Measurements from ENCODE around the gene ST8SIA6. TPM values are rescaled to one million over a fixed set of nuclear protein-coding genes. Genes with fewer than 3 reads are reported as not detected.
"Not testable (repeated sequence)": the region's sequence is repeated elsewhere in the genome, so short reads cannot be mapped to it uniquely, and the experiment has no call there.

ST8SIA6 gene
- total RNA-seq, 1 donor from 2014 or later = 0.76 TPM

DNA sequence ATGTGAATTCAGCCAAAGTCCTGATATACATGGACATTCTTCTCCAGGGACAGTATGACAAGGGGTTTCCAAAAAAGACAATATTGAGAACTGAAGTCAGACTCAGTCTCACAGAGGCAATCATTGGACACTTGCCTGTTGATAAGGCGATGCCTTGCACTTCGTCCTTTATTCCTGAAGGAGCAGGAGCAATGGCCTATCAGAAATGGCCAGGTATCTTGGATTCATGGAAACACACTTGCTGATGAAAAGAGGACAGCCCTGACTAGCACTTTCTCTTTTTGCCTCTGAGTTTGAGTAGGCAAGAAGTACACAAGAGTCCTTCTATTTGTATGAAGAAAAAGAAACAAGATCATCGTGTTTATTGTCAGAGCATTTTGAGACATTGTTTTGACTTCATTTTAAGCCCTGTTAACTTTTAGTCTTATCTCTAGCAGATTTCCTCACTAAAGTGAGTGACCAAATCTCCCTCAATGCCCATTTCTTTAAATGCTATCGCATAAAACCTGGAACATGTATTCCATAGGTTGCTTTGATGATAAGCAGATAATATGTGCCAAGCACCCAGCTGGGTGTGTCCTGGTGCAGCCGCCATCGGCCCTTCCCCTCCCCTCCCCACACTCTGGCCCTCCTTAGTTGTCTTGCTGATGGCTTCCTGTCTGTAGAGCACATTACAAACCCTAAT lies 26.6 kb downstream of the ST8SIA6 start:
- no peak for DNase-seq (ENCODE audit: extremely low read depth, low read depth, low spot score)

- DNase-seq (ENCODE audit: extremely low read depth, low read depth, low spot score) = no peak
Observed at GRCh38 chr10:17427201-17427600, 27.2 kb downstream of the ST8SIA6 start.

DNA sequence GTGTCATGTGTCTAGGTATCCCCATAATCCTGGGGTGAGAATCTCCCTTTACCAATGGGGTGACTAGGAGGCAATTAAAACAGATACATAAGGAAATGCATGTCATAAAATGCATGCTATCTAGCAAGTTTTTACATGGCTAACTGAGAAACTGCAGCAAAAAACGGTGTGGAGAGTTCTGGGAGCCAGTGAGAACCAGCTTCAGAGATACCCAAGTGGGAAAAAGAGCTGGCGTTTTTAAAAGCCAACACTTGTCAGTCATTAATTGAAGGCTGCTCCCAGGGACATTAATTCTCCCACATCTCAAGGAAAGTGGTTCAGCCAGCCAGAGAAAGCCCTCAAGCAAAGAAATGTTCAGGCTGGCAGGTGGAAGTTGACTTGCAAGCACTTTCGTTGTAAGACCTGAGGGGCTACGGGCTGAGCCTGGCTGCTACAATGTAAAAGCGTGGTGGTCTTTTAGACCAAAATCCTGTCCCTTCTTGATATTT lies 28.1 kb downstream of the ST8SIA6 start:
- DNase-seq (ENCODE audit: extremely low read depth, low read depth, low spot score) = no peak

DNA sequence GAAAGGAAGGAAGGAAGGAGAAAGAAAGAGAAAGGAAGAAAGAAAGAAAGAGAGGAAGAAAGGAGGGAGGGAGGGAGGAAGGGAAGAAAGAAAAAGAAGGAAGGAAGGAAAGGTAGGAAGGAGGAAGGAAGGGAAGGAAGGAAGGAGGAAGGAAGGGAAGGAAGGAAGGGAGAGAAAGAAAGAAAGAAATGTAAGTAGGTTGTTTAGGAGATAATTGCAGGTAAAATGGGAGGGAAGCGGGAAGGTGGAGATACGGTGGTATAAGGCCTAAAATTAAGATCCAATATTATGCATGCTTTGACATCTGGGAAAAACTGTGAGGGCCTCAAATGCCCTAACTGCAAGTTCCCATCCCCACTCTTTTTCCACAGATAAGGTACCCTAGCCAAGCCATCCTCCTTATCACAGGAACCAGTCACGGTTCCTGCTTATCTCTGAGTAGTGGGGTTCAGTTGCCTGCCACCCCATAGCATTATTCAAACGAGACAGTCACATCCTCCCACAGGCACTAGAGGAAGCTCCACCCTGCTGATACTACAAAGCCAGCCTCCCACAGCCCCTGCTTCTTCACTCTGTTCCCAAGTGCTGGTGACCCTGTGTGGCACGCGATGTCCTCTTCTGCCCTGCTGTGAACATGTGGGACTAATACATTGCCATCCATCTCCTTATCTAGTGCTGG lies 28.7 kb downstream of the ST8SIA6 start:
- DNase-seq (ENCODE audit: extremely low read depth, low read depth, low spot score) = no peak

GRCh38 chr10:17423632-17424186 lies 30.7 kb downstream of the ST8SIA6 start:
- DNase-seq (ENCODE audit: extremely low read depth, low read depth, low spot score) = no peak

DNA sequence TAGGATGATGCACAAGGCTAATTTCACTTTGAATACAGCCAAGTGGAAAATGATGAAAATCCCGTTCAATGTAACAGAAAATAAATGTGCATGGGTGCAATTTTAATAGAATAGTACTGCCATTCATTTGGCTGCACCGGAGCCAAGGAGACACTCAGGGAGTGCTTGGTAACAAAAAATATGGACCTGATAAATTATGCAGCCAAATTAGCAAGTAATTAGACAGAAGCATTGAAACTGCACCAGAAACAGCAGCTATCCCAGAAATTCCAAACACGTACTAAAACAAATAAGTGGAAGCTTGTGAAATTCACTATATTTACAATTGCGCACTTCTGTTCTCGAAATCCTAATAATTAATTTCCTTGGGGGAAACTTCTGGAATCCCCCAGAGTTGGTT lies 31.5 kb downstream of the ST8SIA6 start:
- no peak for DNase-seq (ENCODE audit: extremely low read depth, low read depth, low spot score)

- DNase-seq (ENCODE audit: extremely low read depth, low read depth, low spot score) = no peak
Observed at GRCh38 chr10:17418249-17418648, 36.1 kb downstream of the ST8SIA6 start.

GRCh38 chr10:17416442-17417211 lies 37.8 kb downstream of the ST8SIA6 start:
- no peak for DNase-seq (ENCODE audit: extremely low read depth, low read depth, low spot score)

DNA sequence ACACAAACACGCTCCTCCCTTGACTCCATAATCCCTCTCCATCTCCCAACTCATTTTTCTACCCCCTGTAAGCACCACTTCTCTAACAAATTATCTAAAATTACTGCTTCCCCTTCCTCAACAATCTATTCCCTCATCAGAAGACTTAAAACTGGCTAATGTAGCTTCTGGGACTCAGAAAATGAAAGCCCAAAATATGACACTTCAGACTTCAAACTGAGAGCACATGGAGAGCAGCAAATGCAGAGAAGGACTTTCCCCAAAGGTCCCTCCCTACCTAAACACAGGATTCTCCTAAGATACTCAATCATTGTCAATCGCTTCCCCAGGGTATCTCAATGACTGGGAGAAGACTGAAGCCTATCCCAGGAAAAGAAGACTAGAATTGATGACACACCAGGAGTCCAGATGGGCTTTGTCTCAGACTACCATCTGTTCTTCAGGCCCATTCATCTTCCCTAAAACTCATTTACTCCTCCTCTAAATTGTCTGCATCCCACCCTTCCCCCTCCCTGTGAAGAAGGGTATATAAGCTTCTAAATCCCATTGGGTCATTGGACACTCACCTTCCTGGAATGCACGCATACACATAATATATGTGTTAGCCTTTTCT lies 39.2 kb downstream of the ST8SIA6 start:
- DNase-seq (ENCODE audit: extremely low read depth, low read depth, low spot score) = no peak

DNA sequence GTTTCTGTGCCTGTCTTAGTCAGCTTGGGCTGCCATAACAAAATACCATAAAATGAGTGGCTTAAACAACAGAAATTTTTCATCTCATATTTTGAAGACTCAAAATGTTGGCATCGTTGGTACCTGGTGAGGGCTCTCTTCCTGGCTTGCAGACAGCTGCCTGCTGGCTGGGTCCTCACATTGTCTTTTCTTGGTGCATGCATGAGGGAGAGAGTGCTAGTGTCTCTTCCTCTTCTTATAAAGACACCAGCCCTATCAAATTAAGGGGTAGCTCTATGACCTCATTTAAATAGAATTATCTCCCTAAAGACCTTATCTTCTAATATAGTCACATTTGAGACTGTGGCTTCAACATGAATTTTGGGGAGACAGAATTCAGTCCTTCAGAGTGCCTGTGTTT lies 39.9 kb downstream of the ST8SIA6 start:
- DNase-seq (ENCODE audit: extremely low read depth, low read depth, low spot score) = no peak

- DNase-seq (ENCODE audit: extremely low read depth, low read depth, low spot score) = no peak
Observed at GRCh38 chr10:17413876-17414275, 40.5 kb downstream of the ST8SIA6 start.

DNA sequence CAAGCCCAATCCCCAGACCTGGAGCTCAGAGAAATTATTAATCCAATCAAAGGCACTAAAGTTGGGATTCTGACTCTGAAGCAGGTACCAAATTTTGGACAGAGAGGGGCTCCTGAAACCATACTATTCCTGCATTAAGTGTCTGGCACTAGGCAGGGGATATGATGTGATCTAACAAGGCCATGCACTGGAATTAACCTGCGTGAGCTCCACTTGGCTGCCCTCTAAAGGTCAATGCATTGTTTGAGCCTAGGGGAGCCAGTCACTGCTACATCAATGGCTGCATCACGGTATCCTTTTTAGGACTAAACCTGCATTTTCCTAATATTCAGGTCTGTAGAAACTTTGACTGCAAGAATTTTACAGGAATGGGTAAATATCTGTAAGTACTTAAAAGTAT lies 42.1 kb downstream of the ST8SIA6 start:
- DNase-seq (ENCODE audit: extremely low read depth, low read depth, low spot score) = no peak

- DNase-seq (ENCODE audit: extremely low read depth, low read depth, low spot score) = no peak
Observed at GRCh38 chr10:17410907-17411306, 43.5 kb downstream of the ST8SIA6 start.

- DNase-seq (ENCODE audit: extremely low read depth, low read depth, low spot score) = peak; percentile 22
Observed at GRCh38 chr10:17409170-17409733, 45.1 kb downstream of the ST8SIA6 start.

- DNase-seq (ENCODE audit: extremely low read depth, low read depth, low spot score) = no peak
Observed at GRCh38 chr10:17407047-17407446, 47.3 kb downstream of the ST8SIA6 start.

- no peak for DNase-seq (ENCODE audit: extremely low read depth, low read depth, low spot score)
Observed at GRCh38 chr10:17406036-17406834, 48.2 kb downstream of the ST8SIA6 start.

DNA sequence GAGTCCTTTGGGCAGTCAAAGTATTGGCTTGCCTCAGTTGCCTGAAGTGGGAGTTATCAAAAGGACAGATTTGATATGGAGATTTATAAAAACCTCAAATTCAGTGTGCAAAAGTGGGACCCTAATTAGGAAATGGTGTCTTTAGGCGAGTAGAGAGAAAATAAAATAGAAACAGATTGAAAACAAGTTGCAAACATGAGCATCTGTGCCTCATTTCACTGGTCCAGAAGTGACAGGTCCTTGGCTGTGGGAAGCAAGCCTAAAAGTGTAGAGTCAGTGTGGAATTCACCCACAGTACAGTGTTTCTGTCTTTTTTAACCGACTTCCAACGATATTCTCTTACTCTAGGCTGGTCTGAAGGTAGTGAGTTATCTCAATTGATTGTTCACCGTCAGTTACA lies 51.2 kb downstream of the ST8SIA6 start:
- DNase-seq (ENCODE audit: extremely low read depth, low read depth, low spot score) = no peak

DNA sequence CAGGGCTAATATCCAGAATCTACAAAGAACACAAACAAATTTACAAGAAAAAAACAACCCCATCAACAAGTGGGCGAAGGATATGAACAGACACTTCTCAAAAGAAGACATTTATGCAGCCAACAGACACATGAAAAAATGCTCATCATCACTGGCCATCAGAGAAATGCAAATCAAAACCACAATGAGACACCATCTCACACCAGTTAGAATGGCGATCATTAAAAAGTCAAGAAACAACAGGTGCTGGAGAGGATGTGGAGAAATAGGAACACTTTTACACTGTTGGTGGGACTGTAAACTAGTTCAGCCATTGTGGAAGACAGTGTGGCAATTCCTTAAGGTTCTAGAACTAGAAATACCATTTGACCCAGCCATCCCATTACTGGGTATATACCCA lies 52.4 kb downstream of the ST8SIA6 start:
- DNase-seq (ENCODE audit: extremely low read depth, low read depth, low spot score) = not testable (repeated sequence)

- no peak for DNase-seq (ENCODE audit: extremely low read depth, low read depth, low spot score)
Observed at GRCh38 chr10:17396004-17396403, 58.4 kb downstream of the ST8SIA6 start.

DNA sequence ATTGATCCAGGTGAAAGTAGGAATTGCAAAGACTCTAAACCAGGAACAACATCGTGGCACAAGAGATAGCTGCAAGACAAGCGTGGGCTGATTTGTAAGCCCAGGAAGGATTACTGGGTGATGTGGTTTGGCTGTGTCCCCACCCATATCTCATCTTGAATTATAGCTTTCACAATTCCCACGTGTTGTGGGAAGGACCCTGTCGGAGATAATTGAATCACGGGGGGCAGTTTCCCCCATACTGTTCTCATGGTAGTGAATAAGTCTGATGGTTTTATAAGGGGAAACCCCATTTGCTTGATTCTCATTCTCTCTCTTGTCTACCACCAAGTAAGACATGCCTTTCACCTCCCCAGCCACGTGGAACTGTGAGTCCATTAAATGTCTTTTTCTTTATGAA lies 59.5 kb downstream of the ST8SIA6 start:
- no peak for DNase-seq (ENCODE audit: extremely low read depth, low read depth, low spot score)
